NCI-H146 (cell line): ENCODE results near the gene PHF19.

Experiments used
- DNase-seq: peaks from one replicate; lab custom pipeline; 2025; lab: John Stamatoyannopoulos, UW

PHF19 gene

DNA sequence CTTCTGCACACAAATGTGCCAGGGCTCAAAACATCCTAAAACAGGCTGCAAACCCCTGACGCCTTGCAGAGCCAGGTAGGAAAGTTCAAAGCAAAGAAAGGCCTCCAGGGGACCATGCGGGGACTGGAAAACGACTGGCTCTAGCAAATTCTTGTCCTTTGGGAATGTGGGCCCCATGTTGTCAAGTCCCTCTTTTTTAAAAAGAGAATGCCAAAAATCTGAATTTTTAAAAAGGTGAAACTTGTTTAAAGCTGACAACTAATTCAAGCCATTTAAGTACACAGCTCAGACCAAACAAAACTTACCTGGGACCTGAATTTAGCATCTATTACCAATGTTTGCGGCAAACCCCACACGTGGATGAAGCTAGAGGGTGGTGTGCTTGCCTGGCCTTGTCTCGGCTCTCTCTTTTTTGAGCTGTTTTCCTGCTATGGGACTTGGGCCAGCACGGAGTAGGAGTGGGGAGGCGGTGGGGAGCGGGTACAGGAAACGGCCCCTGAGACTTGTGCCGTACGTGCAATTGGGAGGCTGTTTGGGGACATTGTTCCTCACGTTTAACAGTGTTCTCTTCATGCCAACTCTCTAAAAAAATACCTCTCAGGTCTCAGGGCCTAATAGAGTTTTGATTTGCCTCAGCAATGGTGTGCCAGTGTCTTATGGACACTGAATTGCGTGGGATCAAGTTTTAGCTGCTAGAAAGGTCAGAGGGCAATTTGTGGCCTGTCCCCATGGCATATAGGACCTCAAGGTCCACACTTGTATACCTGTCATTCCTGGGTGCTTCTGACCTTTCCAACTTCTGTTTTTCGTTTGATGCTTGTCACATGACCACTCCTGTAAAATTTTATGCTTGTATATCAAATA lies 15.1 kb upstream of the PHF19 start:
- DNase-seq: no peak

DNA sequence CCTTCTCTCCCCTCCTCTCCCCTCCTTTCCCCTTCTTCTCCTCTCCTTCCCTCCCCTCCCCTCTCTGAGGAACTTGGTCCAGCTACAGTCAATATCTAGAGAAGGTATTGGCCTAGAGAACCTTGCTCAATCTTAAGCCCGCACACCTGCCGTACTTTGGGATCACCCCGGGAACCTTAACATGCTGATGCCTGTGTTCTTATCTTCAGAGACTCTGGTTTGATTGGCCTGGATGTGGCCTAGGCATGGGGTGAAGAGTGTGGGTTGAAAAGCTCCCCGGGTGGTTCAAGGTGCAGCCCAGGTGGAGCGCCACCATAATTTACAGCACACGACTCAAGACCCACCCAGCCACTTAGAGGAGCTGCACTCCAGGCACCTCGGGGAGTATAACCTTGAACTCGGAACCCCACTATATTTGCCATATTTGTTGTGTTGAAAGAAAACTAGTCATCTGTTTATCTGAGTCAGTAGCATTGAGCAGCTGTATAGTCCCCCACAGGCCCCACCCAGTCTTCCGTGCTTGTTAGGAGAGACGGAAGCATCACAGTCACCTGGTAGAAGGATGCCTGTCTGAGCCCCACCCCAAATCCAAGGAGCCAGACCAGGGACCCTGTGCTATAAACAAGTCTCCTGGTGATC lies 14.4 kb upstream of the PHF19 start:
- DNase-seq: no peak

DNA sequence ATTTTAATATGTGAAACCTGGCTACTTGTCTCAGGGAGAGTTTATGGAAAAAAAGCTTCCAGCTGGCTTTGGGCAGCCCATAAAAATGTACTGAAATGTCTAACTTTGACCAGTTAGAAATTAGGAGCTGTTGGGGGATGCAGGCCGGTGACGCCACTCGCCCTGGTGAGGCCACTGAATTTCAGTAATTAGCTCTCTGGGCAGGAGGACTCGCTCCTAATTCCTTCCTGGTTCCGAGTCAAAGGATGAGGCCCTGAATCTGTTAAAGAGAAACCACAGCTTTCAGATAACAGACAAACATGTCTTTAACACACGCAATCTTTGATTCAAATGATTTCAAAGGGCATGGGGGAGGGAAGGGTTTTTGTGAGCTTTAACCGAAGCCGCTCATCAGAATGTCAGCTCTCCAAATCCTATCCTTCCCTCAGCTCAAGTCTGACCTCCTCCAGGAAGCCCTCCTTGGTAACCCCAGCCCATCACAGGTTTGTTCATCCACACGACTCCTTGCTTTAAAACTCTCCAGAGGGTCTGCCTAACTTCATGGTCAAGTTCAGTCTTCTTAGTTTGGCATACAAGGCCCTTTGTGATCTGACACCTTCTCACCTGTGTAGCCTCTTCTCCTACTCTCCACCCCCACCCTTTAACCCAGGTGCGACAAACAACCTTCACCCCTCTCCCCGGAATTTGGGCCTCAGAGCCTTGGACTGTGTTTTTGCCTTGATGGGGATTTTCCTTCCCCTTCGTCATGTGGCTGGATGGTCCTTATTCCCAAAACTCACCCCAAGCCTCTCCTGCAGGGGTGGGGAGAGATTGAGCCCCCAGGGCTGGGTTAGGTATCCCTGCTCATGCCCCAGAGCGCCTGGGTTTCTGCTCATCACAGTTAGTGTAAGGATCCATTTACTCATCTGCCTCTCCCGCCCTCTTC lies 13.6 kb upstream of the PHF19 start:
- no peak for DNase-seq

DNA sequence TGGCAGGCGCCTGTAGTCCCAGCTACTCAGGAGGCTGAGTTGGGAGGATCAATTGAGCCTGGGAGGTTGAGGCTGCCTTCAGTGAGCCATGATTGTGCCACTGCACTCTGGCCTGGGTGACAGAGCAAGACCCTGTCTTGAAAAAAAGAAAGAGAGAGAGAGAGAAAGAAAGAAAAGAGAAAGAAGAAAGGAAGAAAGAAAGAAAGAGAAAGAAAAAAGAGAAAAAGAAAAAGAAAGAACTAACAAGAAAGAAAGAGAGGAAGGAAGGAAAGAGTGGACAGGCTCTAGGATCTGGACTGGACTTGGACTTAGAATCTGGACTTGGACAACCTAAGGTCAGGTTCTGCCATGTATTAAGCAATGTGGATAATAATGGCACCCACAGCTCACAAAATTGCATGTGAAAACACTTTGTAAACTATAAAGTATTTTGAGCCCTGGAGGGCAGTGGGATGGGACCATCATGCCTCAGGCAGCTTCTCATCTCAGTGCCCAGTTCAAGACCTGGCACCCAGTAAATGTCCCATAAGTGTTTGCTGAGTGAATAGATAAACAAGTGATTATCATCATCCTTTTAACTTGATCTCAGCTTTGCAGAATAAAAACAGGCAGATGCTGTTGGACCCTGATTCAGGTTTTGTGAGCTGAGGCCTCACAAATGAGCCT lies 12.8 kb upstream of the PHF19 start:
- no peak for DNase-seq

DNA sequence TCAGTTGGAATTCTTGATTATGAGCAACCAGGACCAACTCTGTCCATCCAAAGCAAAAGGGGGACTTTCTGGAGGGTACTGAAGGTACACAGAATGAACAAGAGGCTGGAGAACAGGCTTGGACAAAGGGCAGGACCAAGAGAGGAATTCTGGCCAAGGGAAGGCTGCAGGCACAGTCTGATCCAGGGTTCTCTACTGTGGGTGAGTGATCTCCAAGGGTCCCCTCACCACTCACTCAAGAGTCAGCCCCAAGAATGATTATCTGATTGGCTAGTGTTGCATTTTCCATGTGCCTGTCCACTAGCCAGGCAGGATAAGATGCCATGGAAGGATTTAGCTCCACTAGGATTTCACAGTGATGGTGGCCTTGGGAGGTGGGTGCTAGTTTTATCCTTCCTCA lies 11.6 kb upstream of the PHF19 start:
- DNase-seq: no peak

DNA sequence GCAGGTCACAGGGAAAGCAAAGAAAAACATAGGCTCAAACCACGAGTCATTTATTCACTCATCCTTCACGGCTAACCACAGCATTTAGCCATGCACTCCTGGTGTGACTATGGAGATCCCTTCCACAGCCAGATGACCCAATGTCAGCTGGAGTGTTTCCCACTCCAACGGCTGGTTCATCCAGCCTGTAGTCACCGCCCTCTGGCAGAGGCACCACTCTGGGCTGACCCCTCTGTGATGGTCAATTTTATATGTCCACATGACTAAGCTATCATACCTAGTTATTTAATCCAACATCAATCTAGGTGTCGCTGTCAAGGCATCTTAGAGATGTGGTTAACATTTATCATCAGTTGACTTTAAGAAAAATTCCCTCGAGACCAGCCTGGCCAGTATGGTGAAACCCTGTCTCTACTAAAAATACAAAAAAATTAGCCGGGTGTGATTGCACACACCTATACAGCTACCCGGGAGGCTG lies 9.5 kb upstream of the PHF19 start:
- no peak for DNase-seq

DNA sequence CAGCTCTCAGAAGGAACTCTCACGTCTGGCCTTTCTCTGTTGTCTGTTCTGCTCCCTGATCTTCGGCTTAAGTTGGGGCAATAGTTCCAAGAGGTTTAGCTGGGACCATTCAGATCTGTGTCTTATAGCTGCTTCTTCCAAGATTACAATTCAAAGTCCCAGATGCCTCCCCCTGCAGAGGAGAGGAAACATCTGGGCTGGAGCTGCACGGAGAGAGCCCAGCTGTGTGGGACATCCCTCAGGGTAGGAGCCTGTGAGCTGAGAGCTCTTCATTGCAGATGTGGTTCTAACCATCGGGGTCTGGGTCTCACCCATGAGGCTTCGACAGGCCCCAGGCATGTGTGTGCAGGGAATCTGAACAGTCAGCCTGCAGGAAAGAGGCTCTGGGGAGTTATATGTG lies 9.0 kb upstream of the PHF19 start:
- DNase-seq: no peak

DNA sequence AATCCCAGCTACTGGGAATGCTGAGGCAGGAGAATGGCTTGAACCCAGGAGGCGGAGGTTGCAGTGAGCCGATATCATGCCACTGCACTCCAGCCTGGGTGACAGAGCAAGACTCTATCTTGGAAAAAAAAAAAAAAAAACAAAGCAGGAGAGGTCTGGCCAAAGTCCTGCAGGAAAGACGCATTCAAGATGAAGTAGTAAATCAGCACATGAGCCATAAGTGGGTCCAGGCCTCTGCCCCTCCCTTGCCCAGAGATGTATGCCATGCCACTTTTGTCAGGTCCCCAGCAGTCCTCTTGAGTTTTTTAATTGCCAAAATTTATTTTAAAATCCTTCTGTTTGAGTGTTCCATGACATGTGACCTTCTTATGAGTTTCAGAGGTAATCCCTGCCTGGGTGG lies 8.5 kb upstream of the PHF19 start:
- no peak for DNase-seq

DNA sequence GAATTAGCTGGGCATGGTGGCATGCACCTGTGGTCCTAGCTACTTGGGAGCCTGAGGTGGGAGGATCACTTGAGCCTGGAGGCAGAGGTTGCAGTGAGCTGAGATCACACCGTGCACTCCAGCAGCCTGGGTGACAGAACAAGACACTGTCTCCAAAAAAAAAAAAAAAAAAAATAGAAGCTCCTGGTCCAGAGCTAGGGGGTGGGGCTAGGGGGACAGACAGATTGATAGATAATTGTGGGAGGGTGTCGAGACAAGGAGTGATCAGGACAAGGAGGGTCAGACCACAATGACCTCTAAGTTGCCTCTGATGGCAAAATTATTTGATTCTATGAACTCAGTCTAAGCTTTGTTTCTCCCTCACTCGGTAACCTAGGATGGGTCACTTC lies 6.6 kb upstream of the PHF19 start:
- no peak for DNase-seq

DNA sequence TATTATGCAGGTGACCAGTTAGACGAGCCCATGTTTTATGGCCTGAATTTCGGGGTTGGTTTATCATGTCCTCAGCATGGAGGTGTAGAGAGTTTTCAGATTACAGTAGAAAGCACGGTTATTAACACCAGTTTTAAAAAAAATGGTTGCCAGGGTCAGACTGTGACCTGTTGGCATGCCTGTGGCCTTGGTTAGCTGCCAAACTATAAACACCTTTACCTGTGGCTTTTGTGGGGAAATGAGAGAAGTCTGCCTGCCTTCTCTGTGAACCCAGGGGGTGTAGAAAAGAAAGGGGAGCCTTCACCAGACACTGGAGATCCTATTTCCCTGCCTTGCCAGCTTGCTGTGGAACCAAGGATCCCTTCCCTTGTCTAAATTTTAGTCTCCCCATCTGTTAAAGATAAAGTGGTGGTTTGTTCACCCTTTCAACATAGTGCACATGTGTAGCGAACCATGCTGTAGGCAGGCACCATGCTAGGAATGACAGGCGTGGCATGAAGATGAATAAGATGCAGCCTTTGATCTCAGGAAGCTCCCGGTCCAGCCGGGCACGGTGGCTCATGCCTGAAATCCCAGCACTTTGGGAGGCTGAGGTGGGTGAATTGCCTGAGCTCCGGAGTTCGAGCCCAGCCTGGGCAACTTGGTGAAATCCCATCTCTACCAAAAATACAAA lies 6.1 kb upstream of the PHF19 start:
- no peak for DNase-seq

DNA sequence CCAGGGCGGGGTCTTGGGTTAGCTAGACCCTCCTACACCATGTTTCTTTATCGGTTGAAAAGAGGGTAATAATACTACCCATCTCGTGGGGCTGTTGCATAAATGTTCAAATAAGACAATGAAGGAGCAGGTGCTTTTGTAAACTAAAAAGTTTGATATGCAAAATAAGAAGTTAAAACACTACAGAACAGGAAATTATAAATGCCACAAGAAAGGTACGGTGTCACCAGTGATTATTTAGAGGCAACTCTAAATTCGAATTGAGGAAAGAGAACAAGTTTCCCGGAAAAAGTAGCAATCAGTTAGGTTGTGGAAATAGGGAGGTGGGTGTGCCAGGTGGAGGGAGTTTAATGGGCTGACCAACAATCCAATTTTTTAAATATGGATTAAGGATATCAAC lies 2.5 kb upstream of the PHF19 start:
- no peak for DNase-seq

DNA sequence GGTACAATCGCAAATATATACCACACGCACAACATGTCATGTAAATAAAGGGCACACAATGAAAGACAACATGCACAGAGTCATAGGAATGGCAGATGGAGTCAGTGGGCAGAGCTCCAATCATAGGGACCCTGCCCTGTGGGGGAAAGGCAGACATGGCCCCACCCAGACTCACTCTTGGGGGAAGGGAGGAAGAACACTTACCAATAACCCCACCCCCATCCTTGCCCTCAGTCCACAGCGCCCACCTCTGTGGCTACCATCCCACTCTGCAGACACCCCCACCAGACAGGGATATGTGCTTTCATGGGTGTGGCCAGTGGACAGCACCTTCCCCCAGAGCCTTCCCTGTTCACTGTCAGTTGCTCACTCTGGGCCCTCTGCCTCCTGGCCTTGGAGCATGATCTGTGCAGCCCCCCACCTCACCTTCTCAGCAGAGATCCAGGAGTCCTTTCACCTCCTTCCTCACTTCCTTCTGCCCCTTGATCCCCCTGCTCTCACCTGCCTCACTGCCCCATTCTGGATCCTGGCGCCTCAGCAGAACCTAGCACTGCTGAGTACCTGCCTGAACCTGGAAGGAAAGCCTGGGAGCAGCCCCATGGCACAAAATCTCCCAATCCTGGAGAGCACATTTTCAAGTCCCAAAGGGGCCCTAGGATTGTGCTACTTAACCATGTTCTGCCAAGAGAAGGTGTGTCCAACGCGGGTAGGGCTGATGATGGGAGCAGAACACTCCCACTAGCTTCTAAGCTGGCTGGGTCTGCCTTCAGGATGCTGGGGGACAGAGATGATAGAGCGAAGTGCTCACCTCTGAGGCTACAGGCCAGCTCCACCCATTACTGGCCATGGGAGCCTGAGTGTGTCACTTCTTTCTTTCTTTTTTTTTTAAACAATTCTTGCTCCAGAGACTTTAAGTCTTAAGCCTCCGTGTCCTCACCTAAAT lies 1.5 kb upstream of the PHF19 start:
- DNase-seq: no peak

DNA sequence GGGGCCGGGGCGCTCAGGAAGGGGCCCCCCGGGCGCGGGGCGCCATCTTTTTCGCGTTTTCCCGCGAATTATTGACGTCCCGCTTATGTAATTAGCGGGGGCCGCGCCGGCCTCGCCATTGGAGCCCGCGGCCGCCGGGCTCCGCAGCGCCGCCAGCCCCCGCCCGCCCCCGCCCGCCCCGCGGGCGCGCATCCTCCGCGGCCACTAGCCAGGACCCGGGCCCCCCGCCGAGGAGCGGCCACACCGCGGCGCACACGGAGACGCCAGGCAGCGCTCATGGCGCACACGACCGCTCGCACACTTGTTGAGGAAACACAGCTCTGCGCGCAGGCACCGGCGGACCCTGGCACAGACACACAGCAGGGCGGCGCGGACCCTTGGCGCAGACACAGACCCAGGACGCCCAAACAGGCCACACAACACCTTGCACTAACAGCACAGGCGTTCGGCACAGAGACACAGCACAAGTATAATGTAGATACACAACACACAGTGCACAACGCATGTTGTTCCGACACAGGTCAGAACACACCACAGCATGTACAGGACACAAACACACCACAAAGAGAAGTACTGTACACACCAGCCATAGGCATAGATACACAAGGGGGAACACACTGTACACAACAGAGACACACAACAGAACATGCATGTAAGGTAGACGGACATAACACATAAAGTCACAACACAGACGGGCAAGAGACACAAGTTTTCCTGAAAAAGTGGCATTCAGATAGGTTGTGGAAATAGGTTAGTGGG lies 467 bp upstream of the PHF19 start:
- DNase-seq: peak; percentile 82

DNA sequence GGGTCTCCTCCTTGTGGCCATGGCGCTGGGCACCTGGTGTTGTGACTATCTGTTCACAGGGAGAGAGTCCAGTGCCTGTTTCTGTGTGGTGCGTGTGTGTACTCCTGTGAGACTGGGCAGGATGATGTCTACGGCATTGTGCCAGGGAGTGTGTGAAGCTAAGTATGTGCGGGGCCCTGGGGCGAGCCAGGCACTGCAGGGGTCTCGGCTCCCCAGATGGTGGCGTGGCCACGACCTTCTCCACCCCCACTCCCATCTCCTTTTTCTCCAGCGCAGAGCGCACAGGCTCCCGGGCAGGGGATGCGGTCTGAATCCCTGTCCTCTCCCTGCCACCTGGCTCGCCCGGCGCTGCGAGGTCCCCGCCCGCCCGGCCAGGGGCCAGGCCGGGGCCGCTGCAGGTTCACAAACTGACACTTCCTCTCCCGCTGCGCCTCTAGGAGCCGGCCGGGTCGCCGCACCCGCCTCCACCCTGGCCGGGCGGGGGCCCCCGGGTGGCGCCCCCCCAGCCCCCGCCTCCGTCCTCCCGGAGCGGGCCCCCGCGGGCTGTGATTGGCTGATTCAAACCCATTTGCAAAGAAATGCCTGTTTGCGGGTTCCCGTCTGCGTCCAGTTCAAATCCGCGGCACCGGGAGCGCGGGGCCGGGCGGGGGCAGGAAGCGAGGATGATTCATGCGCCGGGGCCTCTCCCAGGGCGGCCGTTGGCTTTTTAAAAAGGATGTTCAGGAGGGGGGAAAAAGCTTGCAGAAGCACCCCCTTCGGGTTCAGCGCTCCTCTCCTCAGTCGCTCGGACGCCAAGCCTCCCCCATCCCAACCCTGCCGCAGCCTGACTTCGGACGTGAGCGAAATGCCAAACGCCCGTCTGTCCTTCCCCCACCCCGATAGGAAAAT lies 790 bp downstream of the PHF19 start:
- DNase-seq: peak; percentile 87

DNA sequence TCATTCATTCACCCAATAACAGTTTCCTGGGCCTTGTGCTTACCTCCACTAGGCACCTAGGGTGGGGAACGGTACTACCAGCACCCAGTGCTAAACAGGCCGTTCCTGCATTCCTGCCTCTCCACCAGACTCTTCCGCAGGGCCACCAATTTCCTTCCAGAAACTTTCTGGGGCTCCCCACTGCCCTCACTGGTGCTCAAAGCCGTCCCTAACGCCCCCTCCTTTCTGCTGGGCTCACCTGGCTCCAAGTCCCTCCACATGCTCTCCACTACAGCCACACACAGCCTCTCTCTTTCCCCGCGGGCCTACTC lies 1.4 kb downstream of the PHF19 start:
- no peak for DNase-seq

DNA sequence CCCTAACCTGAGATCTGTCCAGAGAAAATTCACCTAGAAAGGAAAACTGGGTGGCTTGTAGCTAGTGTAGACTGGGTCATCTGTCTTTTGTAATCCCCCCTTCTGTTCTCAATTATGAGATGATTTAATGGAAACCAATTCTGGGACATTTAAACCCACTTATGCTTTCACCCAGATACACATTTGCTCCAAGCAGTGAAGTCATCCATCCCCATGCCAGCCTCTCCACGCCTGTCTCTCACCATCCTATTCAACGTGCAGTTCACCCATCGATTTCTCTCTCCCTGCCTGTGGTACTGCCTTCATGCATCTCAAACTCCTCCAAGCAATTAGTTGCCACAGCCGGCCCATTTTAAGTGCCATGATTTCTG lies 1.8 kb downstream of the PHF19 start:
- DNase-seq: no peak

DNA sequence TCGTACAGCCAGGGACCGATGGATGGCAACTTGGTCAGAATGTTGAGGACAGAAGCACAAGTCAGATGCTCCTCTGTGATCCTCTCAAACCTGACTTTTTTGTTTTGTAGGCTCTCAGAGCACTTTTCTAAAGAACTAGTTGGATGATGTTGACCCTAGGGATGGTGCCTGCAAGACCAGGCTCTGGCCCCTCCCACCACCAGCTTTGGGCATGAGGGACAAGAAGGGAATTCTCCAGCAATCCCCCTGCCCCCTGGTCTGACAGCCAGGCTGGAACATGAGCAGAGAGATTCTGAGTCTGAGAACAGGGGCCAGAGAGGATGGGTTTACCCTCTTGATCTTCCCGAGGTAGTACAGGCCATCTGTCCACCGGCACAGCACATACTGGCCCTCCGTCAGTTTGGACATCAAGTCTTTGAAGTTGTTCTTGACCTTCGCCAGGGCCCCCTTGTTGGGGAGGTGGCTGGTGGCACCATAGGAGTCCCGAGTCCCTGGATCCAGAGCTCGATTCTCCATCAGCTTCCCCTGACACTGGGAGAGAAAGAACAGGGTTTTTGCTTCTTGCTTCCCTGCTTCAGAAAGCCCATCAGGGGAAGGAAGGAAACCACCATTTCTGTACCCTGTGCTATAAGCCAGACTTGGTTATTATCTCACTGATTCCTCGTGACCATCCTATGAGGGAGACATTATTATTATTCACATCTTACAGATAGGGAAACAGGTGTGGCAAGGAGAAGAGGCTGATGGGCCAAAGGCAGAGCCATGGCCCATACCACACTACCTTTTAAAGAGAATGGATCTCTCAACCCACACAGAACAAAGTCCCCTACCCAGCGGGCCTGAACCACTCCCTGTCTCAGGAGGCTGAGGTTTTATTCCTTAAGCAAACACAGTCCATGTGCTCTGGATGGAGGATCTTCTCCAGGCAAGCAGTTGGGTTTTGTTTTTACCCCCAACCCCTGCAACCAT lies 2.5 kb downstream of the PHF19 start:
- DNase-seq: no peak

DNA sequence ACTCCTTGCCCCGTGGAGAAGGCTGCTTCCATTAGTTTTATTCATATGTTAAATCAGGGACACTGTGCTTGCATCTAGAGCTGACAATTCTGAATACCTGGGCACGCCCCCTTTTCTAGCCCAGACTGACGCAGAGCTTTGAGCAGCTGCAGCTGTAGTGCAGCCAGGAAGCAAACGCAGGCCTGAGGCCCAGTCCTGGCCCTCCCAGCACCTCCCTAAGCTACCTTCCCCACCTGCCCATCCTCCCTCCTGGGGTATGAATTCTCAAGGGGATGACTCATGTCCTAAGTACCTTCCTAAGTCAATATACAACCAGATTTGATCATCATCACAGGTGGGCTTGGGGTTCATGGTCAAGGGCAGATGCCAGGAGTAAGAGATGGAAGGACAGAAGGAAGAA lies 3.5 kb downstream of the PHF19 start:
- no peak for DNase-seq
